HG03045 (cell line): ENCODE results near the gene UTF1.

ENCODE experiments used
- ATAC-seq: cut with Tn5 transposase; IDR thresholded peaks from one replicate; pipeline ENCODE4 v1.9.1; 2021; ENCODE audit warnings: mild to moderate bottlenecking, moderate library complexity; ENCODE audit not compliant: unreplicated experiment

Gene UTF1

DNA sequence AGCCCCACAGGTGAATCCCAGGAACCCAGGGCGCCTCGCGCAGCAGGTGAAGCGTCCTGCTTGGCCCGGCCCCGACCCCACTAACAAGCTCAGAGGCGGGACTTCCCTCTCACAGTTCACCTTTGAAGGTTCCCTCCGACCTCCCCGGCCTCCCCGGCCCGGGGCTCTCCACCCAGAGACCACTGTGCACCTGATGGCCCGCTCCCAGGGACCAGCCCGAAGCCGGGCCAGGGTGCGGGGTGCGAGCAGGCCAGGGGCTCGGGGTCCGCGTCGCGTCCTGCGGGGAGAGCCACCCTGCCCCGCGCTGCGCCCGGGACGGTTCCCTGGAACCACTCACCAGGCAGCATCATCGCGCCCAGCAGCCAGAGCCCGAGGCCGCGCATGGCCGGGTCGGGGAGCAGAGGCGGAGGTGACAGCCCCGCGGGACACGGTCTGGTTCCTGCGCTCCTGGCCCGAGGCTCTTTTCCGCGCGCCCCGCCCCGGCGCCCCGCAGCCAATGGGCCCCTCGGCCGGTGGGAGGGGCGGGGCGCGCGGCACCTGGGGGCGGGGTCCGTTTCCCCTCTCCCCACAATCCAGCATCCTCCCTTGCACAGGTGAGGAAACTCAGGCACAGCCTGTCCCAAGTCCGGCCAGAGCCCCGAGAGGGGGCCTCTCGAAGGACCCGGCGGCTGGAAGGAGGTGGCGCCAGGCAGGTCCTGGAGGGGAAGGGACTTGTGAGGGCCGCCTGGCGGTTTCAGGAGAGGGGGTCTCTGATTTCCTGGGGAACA, 46.6 kb downstream of the UTF1 start, which contains the start of gene ADAM8:
TSS of gene ADAM8 (minus strand) at position 434 of the 767 bp plus-strand sequence. CDS start at position 383, 51 bp downstream.
- peak; percentile 51 for ATAC-seq

DNA sequence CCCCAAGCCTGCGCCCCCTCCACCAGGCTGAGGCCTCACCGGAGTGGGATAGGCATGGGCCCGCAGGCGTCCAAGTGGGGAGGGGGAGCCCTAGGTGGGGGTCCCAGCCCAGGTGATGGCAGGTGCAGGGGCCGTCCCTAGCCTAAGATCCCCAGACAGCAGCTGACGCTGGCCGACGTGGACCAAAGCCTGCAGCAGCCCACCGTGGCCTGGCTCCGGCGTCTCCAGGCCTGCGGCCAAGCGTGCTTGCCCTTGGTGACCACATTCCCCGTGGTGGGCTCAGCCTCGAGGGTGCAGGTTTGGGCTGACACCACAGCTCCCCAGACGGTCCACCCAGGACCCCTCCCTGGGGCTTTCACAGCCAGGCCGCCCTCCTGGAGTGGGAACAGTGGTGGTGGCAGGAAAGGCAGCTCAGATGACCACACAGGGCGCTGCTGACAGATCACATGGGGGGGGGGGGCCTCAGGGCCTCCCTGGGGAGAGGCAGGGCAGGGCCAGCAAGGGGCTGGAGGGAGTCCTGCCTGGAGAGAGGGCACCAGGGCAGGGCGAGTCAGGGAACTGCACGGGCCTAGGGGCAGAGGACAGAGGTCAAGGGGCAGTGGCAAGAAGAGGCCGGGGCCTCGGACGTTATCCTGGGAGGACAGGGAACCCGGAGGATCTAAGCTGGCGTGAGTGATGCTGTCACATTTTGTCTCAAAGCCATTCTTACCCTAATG, 47.4 kb downstream of the UTF1 start:
- ATAC-seq: no peak

DNA sequence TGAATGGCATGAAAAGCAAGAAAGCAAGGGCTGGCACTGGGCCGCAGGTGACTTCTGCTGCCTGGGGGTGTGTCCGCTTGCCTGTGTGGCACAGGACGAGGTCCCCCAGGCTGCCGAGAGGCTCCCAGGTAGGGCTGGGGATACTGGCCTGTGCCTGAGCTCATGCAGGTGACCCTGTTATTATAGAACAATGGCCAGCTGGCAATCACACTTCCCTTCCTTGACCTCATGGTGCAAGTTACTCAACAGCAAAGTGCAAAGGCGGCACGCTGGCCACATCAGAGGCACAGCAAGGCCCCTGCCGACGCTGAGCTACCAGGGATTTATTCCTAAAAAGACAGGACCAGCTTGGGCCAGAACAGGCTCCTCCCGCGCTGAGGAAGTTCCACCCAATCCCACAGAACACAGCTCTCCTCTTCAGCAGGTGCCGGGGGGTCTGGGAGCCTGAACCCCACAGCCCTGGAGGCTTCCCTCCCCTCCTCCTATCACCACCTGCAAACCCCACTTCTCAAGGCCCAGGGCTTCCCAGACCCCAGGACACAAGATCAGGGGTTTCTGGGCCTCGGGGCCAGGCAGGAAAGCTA, 48.1 kb downstream of the UTF1 start:
- no peak for ATAC-seq

DNA sequence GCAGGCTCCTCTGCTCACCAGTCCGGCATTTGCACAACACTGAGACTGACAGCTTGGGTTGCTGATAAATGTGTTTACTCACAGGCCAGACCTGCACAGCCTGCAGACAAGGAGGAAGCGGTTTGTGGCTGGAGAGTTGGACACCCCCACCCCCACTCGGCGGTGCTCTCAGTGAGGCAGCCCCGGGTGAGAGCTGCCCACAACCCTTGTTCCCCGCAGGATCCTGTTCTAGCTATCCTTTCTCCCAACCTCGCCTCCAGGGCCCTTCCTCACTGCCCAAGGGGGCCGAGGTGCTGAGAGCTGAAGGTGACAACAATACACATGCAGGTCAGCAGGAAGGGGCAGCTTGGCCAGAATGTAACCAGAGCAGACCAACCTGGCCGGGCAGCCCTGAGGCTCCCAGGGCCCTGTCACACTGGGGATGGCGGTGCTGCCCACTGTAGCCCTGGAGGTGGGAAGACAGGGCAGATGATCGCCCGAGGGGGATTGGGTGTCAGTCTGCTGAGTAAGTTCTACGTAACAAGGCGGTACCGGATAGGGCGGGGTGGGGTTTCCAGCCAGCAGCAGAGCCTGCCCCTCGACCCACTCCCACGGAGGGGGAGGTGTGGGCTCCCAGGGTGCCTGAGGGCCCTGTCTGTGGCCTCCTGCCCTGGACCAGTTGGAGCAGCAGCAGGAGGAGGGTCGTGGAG, 48.7 kb downstream of the UTF1 start:
- ATAC-seq: no peak

DNA sequence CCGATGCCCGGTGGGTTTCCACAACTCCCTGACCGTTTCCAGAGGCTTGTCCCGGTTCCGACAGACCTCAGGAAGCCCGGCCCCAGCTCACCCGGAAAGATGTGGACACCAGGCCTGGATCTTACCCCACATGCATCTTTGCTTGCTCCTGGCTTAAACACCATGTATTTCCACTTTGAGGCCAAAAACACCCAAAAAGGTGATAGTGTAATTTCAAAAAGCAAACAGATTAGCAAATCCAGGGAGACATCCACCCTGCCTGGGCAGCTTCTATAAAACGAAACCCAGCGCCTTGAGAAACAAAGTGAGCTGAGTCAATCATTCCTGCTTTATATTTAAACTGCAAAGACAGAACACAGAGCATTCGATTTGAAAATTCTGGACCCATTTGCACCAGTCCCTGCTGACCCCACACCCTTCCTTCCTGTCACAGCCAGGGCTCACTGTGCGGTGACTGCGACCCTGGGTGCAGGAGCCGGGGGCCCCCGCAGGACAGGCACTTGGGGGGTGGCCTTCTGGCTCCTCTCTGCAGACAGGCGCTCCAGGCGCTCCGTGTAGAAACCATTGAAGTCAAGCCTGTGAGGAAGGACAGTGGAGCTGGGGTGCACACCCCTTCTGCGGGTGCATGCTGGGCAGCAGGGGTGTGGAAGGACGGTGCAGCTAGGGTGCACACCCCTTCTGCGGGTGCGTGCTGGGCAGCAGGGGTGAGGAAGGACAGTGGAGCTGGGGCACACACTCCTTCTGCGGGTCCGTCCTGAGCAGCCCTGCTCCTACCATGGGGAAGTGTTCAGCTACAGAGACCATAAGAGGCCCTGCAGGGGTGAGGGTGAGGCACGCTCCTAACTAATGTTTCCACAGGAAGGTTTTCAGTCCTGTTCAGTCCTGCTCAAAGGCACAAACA, 49.6 kb downstream of the UTF1 start:
- ATAC-seq: no peak

GRCh38 chr10:133280391-133281059, 50.5 kb downstream of the UTF1 start:
- no peak for ATAC-seq

GRCh38 chr10:133281084-133281483, 51.1 kb downstream of the UTF1 start:
- no peak for ATAC-seq
